NCI-H2107 treated with DMSO at 0.1 percent for 48 hours (cell line): ENCODE measurements around the gene CCL21.
"Not testable (repeated sequence)": the region's sequence is repeated elsewhere in the genome, so short reads cannot be mapped to it uniquely, and the experiment has no call there.

Source experiments
- DNase-seq: peaks from one replicate; lab custom pipeline; 2025; ENCODE audit not compliant: unreplicated experiment; lab: John Stamatoyannopoulos, UW

Gene CCL21, protein sequence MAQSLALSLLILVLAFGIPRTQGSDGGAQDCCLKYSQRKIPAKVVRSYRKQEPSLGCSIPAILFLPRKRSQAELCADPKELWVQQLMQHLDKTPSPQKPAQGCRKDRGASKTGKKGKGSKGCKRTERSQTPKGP

DNA sequence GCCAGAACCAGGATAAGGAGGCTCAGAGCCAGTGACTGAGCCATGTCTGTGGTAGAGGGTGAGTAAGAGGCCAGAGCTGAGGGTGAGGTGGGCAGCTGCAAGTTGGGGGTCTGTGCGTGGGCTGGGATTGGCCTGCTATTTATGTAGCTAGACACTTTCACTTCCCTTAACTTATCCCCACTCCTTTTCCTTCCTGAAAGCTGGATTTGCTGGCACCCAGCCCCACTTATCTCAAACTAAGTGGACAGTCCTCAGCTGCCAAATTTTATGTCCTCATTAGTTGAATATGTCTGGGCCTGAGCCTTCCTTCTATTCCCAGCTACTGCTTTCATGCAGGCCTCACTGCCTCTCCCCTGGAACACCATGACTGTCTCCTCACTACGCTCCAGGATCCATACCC, at the start of gene CCL21:
TSS of gene CCL21 (minus strand) at position 114 of the 400 bp plus-strand sequence. CDS start at position 44, 70 bp downstream.
- DNase-seq, result no peak

DNA sequence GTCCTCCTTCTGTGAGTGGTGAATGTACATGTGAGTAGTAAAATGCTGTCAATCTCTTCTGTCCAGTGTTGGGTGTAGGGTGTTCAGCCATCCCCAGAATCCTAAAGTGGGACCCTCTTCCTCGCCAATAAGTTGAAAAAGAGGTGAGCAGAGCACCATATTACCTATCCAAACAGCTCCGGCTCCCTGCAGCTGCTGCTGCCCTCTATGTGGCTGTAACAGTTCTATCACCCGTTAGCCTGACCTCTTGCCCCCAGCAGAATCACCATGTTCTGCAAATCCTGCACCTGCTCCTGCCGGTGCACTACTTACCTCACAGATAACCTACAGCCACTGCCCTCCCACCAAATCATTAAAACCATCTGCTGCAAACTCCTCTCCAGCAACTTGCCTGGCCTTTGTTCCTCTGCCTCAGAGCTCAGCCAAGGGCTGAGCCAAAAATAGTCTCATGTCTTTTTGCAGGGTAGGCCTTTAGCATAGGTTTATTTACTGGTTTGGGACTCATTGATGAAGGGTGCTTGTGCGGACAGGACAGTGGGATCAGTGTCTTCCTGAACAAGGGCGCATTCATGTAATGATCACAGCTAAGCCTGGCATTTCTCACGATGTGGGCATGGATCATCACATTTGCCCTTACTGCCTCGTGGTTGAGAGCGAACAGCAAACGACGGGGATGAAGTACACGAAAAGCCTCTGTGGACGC, 49.6 kb upstream of the CCL21 start:
- DNase-seq, result no peak

DNA sequence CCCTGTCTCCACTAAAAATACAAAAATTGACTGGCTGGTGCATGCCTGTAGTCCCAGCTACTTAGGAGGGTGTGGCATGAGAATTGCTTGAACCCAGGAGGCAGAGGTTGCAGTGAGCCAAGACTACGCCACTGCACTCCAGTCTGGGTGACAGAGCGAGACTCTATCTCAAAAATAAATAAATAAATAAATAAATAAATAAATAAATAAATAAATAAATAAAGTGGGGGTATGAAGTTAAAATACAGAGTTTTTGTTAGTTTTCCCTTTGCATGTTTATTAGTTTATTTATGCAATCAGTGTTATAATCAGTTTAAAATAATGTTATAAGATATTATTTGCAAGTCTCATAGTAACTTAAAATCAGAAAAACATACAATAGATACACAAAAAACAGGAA, 40.4 kb upstream of the CCL21 start:
- DNase-seq, result not testable (repeated sequence)

DNA sequence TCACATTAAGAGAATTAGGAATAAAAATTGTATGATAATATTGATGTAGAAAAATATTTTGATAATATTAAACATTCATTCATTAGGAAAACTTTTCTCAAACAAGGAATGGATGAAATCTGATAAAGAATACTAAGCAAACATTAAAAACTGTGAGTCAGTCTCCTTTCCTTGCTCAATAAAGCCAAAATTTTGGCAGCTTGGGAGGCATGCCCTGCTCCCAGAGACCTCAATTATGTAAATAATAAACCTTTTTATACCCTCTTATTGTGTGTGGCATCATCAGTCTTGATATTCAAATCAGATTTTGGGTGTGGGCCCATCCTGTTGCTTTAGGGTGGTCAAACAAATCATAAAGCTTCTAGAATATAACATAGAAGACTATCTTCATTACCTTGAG, 36.6 kb upstream of the CCL21 start:
- no peak for DNase-seq

DNA sequence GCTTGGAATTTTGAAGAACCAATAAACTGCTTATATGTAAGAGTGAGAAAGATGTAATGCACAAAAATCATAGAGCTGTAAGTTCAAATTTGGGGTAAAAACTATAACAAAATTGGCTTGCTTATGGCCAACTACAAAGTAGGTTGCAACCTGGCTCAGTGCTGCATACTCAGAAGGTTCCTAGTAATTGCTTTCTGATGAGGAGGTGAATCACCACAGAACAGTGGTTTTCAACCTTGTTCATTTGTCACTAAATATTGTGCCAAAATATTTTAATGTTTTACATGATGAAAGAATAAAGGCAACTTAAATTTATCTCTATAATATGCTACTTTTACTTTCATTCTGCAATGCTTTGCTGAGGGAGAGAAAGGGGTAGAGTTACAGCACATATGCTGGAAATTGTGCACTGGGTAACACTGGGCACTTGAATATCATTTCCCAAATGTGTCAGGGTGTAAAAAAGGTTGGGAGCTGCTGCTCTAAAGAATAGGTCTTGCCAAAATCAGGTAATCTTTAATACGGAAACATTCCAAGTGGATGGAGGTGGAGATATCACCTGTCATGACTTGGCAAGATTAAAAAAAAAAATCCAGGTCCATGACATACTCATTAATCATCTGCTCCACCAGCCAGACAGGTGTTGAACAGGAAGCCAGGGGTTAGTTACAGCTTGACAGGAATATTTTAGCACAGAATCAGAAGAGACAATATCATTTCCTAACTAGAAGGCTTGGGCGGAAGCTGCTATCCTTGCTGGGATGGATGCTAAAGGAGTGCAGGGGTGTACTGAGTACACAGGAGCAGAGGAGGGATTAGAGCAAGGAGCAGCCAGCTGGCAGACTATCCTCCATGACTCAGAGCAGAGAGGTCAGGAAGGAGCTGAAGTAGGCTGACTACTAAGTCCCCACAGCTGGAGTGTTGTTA, 34.6 kb upstream of the CCL21 start:
- DNase-seq, result peak; percentile 38

DNA sequence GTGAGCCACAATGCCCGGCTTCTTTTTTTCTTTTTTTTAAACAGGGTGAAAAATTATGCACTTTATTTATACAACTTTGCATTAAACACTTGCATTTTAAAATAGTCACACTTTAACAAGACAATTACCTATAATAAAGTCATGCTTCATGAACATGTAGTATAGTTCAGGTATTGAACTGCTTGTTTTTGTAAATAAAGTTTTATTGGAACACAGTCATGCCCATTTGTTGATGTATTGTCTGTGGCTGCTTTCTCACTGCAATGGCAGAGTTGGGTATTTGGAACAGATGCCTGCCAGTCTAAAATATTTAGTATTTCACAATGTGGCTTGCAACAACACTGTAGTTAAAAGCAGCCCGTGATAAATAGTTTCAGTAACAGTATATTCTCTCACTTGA, 32.8 kb upstream of the CCL21 start:
- no peak for DNase-seq

DNA sequence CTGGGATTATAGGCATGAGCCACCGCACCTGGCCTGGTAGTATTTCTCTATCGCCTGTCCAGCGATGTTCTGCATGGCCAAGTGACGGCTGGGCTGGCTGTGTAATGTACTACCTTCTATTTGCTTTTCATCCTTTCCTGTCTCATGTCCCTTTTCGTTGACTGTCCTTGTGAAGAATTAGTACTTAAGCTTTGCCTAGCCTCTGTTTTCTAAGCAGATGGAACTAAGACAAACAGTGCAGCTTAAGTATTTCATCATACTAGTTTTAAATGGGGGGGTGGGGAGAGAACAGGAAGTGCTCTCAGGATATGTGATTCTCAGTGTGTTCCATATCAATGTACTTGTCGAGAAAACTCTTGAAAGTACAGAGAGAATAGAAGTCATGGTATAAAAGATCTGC, 31.7 kb upstream of the CCL21 start:
- DNase-seq, result no peak

DNA sequence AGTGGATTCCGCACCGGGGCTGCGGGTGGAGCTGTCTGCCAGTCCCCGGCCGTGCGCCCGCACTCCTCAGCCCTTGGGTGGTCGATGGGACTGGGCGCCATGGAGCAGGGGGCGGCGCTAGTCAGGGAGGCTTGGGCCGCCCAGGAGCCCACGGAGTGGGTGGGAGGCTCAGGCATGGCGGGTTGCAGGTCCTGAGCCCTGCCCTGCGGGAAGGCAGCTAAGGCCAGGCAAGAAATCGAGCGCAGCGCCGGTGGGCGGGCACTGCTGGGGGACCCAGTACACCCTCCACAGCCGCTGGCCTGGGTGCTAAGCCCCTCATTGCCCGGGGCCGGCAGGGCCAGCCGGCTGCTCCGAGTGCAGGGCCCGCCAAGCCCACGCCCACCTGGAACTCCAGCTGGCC, 30.2 kb upstream of the CCL21 start:
- not testable (repeated sequence) for DNase-seq

DNA sequence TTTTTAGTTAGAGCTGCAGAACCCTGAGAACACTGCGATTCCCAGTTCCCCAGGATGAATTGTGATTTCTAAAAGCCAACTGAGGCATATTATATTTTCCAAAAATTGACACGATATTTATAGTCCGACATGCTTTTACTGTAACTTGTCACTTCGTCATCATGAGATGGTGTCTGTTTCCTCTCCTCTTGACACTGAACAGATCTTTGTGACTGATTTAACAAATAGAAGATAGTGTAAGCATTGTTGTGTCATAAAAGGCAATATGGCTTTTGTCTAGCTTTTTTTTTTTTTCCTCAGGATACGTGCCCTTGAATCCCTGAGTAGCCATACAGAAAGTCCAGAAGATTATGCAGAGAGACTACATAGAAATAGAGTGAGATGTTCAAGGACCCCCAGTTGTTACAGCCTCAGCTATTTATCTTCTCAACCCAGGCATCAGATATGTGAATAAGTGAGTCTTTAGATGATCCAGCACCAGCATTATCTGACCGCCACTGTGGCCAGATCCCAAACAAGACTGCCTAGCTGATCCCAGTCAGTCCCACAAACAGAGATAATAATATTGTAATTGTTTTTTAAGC, 27.8 kb upstream of the CCL21 start:
- no peak for DNase-seq

DNA sequence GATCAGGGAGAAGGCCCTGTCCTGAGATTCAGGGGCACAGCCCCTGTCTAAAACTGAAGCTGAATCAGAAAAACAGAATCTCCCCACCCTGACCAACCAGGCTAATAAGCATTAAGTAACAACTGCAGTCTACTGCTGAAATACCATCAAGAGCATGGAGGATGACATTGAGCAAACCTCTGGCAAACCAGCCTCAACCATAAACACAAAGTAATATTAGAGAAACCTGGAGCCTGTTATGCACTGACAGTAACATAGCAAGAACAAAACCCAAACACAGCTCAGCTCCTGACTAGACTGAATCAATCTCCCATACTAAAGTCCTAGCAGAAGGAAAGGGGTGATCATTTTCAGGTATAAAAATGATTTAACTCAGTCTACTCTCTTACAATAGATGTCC, 24.8 kb upstream of the CCL21 start:
- DNase-seq, result no peak

DNA sequence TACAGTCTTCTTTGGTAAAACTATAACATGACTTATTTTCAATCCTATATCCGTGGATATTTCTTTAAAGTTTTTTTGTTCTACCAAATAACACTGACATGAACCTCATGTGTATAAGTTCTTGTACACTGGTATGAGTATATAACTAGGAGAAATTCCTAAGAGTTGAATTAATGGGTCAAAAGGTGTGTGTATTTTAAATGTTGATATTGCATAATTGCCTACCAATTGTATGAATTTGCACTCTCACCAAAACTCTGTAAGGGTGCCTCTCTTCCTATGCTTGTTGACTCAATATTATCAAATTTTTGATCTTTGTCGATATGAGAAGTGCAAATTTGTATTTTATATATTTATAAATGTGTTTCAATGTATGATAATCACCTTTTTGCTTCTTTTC, 22.9 kb upstream of the CCL21 start:
- no peak for DNase-seq

DNA sequence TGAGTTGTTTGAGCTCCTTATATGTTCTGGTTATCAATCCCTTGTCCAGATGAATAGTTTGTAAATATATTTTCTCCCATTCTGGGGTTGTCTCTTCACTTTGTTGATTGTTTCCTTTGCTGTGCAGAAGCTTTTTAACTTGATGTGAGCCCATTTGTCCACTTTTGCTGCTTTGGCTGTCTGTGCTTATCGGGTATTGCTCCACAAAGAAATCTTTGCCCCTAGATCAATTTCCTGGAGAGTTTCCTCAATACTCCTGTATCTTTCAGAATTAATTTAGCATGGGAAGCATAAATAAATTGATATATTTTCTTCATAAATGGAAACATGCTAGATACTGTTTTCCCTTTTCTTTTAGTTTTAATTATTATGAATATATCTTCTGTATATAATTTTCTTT, 22.5 kb upstream of the CCL21 start:
- no peak for DNase-seq

DNA sequence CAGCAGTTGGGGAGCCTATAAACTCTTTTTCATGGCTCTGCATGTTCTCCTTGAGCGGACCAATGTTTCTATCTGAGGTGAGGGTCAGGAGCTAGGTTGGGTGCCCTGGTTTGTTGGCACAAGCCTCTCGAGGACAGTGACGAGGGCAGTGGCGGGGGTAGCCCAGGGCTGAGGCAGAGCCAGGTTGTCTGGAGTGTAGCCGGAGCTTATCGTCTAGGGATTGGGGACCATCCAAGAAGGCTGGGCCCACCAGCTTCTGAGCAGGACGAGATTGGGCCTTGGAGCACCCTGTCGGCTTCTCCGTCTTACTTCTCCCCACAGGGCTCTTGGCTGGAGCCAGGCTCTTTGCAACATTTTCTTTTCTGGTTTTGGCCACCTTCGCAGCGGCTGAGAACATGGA, 13.2 kb upstream of the CCL21 start:
- no peak for DNase-seq

DNA sequence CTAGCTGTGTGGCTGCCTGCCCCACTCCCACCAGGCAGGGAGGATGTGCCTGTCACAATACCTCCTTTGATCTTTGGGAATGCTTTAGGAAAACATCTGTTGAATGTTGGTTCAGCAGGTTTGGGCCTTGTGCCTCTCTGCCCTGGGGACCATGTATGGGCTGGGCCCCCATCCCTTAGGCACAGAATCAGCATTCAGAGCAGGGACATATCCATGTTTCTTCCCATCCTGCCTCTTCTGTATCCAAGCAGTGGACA, 9.8 kb upstream of the CCL21 start:
- DNase-seq, result not testable (repeated sequence)

DNA sequence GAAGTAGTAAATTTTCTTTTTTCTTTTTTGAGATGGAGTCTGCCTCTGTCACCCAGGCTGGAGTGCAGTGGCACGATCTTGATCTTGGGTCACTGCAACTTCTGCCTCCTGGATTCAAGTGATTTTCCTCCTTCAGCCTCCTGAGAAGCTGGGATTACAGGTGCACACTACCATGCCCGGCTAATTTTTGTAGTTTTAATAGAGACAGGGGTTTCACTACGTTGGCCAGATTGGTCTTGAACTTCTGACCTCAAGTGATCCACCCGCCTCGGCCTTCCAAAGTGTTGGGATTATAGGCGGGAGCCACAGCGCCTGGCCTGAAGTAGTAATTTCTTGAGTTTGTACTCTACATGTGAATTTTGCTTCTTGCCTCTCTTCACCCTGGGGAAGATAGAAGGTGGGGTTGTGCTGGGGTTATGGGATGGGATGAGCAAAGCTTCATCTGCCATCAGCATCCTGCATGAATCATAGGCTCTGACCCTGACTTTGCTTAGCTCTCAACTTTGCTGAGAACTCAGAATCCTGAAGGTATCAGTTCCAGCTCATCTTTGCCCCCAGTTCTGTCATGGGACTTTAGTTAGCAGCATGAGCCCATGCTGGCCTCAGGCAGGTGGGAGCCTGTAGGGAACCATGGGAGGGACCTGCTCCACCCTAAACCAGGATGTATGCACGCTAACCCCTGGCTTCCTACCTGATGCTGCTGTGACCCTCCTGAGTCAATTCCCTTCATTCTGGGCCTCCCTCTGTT, 9.3 kb upstream of the CCL21 start:
- no peak for DNase-seq

DNA sequence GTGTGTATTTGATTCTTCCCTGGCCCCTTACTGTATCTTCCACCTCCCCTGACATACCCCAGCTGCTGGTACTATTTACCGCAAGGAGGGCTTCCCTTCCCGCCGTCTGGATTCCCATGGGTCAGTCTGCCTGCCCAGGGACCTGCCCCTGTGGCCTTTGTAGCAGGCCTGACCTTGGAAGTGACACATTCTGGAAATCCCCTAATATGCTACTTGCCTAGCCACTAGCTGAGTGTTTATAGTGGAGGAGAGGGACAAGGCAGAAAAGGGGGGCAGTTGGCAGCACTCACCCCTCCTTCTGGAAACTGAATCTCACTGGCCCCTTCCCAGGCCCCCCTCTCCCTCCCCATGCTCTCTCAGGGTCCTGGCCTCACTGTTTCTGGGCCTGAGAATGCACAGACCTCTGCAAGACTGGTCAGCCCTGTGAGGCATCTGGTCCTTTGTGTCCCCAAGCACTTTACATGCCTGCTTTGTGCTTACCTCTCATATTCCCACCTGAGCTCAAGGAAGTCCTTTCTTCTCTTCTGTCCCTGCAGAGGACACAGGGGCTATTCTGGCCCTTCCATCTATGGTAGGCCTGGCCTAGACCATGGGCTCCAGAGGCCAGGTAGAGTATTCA, 8.2 kb upstream of the CCL21 start:
- no peak for DNase-seq

DNA sequence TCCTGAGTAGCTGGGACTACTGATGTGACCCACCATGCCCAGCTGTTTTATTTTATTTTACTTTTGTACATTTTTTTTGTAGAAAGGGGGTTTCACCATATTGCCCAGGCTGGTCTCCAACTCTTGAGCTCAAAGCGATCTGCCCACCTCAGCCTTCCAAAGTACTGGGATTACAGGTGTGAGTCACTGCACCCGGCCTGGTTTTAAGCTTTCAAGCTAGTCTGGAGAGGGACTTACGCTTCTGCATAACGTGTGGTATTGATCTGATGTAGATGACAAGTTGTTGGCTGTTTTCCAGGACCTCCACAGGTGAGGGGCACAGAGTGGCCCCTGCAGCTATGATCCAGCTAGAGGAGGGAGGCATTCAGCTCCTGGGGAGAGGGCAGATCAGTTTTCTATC, 6.8 kb upstream of the CCL21 start:
- DNase-seq, result no peak

DNA sequence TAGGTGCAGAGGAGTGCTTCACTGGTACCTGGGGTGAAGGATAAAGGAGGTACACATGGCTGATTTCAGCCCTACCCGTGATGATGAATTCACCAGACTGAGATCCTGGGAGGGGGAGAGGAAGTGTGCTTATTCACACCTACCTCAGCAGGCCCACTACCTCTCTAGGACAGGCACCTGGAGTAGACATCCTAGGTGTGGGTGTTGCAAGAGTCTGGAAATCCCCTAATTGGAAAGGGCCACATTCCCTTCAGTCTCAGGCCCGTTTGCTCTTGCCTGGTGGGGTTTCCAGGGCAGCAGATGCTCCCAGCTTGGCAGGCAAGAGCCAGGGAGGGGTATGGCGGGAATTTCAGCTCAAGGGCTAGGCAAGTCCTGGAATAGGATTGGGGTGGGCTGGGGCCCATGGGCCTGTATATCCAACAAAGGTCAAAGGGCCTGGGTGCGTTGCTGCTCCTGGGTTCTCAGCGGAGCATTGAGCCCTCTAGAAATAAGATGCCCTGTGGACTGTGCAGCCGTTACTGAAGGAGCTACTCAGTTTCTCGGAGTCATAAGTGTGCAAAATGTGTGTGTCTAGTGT, 5.8 kb upstream of the CCL21 start:
- no peak for DNase-seq

DNA sequence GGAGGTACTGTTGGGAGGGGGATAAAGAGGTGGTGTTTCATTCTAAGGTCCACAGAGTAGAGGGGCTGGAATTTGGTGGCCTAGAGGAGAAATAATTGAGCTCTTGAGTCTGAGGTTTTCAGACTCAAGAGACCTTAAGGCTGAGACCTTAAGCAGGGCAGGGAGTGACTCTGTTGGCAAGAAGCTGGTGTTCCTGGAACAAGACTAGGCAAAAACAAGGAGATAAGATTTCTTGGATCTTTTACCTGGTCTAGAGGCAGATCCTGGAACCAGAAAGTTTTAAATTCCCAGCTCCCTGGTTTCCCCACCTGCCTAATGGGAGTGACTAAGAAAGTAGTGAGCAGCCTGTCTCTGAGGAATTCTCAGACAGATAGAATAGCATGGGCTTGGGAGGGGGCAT, 4.1 kb upstream of the CCL21 start:
- no peak for DNase-seq

DNA sequence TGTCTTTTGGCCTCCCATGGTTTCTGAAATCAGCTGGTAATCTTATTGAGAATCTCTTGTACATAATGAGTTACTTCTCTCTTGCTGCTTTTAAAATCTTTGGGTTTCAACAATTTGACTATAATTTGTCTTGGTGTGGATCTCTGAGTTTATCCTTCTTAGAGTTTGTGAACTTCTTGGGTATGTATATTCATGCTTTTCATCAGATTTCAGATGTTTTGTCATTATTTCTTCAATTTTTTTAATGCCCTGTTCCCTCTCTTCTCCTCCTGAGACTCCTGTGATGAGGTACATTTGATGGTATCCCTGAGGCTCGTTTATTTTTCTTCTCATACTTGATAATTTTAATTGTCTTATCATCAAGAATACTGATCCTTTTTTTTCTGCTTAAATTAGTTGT, 2.2 kb upstream of the CCL21 start:
- no peak for DNase-seq
